Body of pancreas (tissue), 4 donors: Measurements from ENCODE around the gene TP53BP1.

ENCODE experiments used
- CTCF ChIP-seq, 7 experiments: fragments of 450-650 bp in 4 of 7; fragments of 200-600 bp in 3 of 7; sonication (generic) in 3 of 7; IDR thresholded peaks; one replicate each; pipeline ENCODE4 v1.5.1; 2016 to 2019; ENCODE audit warnings: antibody characterized with exemption in 7 of 7
- POLR2A ChIP-seq, 3 donors: fragments of 450-650 bp; IDR thresholded peaks; one replicate each; pipeline ENCODE4 v1.6.1; 2016; ENCODE audit warnings: antibody characterized with exemption in 3 of 3, mild to moderate bottlenecking in 2 of 3

DNA sequence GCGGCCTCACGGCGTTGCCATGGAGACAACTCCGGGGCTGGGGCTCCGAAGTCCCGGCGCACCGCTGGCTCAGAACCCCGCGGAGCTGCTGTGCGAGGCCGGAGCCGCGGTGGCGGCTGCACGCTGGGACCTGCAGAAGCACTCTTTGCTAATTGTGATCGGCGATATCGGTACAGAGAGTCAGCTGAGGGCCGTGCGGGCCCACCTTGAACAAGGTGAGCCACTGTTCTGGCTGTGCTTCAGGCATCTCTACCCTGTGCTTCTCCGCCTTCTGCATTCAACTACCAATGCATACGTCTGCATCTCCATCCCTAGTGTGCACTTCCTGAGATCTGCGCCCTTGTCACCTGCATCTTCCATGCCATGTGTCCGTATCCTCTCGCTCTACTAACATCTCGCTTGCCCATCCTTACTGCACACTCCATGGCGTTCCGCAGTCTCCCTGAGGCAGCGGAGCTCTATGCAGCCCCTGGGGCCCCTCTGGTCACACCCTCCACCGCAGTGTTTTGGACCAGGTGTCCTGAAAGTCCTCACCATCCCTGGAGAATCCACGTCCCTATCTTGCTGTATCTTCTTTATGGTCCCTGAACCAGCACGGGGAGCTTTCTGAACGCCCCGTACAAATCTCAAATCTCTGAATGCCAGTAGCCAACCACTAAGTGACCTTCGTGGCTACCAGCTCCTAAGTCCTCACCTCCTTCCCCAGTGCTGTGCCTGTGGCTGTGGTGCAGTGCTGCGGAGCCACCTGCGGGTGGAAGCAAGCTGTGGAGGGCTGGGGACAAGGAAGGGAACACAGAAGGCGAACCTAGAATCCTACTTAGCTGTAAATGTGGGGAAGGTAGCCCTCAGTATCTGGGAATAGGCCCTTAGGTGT, 18.3 kb upstream of the TP53BP1 start:
- TF ChIP-seq CTCF (IDR thresholded peaks at IDR 0.05) (peak in 1 of 7 experiments; percentile 16), POLR2A (IDR thresholded peaks at IDR 0.05) (no peak)
